ENCODE measurements around the gene RNF150.

GRCh38 chr4:141177171-141177570 is 43.9 kb upstream of the RNF150 start:
- TF ChIP-seq EZH2phosphoT487 (IDR thresholded peaks at IDR 0.05; ENCODE audit: low read depth) (no peak), CTCF (IDR thresholded peaks at IDR 0.05; ENCODE audit: low read depth, low read length) (no peak)

All from OCI-LY3 (cell line).